Inflammatory macrophage (primary cell): ENCODE measurements around the gene EIF1.

Source experiments
- DNase-seq, 2 donors: peaks; one replicate each; pipeline ENCODE4 v3.0.0-alpha.2; 2020 to 2022

Gene EIF1

GRCh38 chr17:41702712-41703111 lies 14.0 kb downstream of the EIF1 start:
- no peak for DNase-seq

- no peak for DNase-seq
Measured at GRCh38 chr17:41705271-41705991, 16.7 kb downstream of the EIF1 start.

GRCh38 chr17:41707803-41708669 lies 19.4 kb downstream of the EIF1 start:
- no peak for DNase-seq

- DNase-seq: no peak
Measured at GRCh38 chr17:41710472-41711090, 21.9 kb downstream of the EIF1 start.

- DNase-seq: no peak
Measured at GRCh38 chr17:41711669-41712400, 23.1 kb downstream of the EIF1 start, which contains the start of gene GAST. TSS of gene GAST (plus strand) at chr17:41712331. CDS start at chr17:41715437, 3,106 bp downstream.

GRCh38 chr17:41717408-41718286 lies 29.0 kb downstream of the EIF1 start:
- peak; percentile 75 to 78 for DNase-seq

- no peak for DNase-seq
Measured at GRCh38 chr17:41718287-41718645, 29.6 kb downstream of the EIF1 start.

- DNase-seq: no peak
Measured at GRCh38 chr17:41722231-41722630, 33.5 kb downstream of the EIF1 start.

- DNase-seq: no peak
Measured at GRCh38 chr17:41723801-41724475, 35.3 kb downstream of the EIF1 start.

- DNase-seq: no peak
Measured at GRCh38 chr17:41724476-41725050, 35.9 kb downstream of the EIF1 start.

GRCh38 chr17:41725134-41725533 lies 36.4 kb downstream of the EIF1 start:
- DNase-seq: no peak

- DNase-seq: no peak
Measured at GRCh38 chr17:41728056-41728455, 39.4 kb downstream of the EIF1 start.

GRCh38 chr17:41730479-41730878 lies 41.8 kb downstream of the EIF1 start:
- DNase-seq: peak in 1 of 2 donors; percentile 26

- no peak for DNase-seq
Measured at GRCh38 chr17:41731836-41732235, 43.2 kb downstream of the EIF1 start.

- no peak for DNase-seq
Measured at GRCh38 chr17:41733348-41734138, 44.9 kb downstream of the EIF1 start.

GRCh38 chr17:41734139-41734948 lies 45.7 kb downstream of the EIF1 start, which contains the start of gene HAP1:
TSS of gene HAP1 (minus strand) at chr17:41734643. CDS start at chr17:41734634, 9 bp downstream.
- peak in 1 of 2 donors; percentile 11 for DNase-seq

GRCh38 chr17:41734949-41735313 lies 46.2 kb downstream of the EIF1 start:
- no peak for DNase-seq

- DNase-seq: no peak
Measured at GRCh38 chr17:41735744-41736143, 47.1 kb downstream of the EIF1 start.
